Astrocyte (in vitro differentiated cells and primary cell): ENCODE results near the gene COL27A1. TPM values are rescaled to one million over a fixed set of nuclear protein-coding genes. Genes with fewer than 3 reads are reported as not detected.

Source experiments
- DNase-seq: peaks from one replicate; pipeline ENCODE4 v3.0.0-alpha.2; 2010; ENCODE audit warnings: low read depth
- FAIRE-seq: peaks from 2 replicates; lab custom pipeline; 2011; peaks lifted over from hg19 to GRCh38; lab: Jason Lieb, UNC
- H2AFZ ChIP-seq: 2 replicates; pipeline ENCODE4 v1.6.0; 2012; ENCODE audit warnings: low read depth, low read length, inconsistent platforms
- H3K27ac ChIP-seq: 2 replicates; pipeline ENCODE4 v1.5.1; 2011; ENCODE audit warnings: low read depth, low read length, inconsistent platforms
- H3K27me3 ChIP-seq: 2 replicates; pipeline ENCODE4 v1.6.0; 2011; ENCODE audit warnings: low read length, inconsistent platforms; ENCODE audit not compliant: insufficient read depth
- H3K36me3 ChIP-seq: 2 replicates; pipeline ENCODE4 v1.5.1; 2011; ENCODE audit warnings: low read length, inconsistent platforms; ENCODE audit not compliant: insufficient read depth
- H3K4me1 ChIP-seq: 2 replicates; pipeline ENCODE4 v1.5.1; 2011; ENCODE audit warnings: low read length, inconsistent platforms; ENCODE audit not compliant: insufficient read depth
- H3K4me2 ChIP-seq: 2 replicates; pipeline ENCODE4 v1.6.0; 2012; ENCODE audit warnings: low read length, inconsistent platforms
- H3K4me3 ChIP-seq: 2 replicates; pipeline ENCODE4 v1.5.1; 2011; ENCODE audit warnings: low read depth, mild to moderate bottlenecking, low read length, inconsistent platforms; ENCODE audit not compliant: insufficient read depth
- H3K79me2 ChIP-seq: 2 replicates; pipeline ENCODE4 v1.6.0; 2012; ENCODE audit warnings: mild to moderate bottlenecking, low read length, inconsistent platforms; ENCODE audit not compliant: insufficient read depth
- H3K9ac ChIP-seq: 2 replicates; pipeline ENCODE4 v1.6.0; 2012; ENCODE audit warnings: mild to moderate bottlenecking, low read length, inconsistent platforms
- H3K9me3 ChIP-seq: 2 replicates; pipeline ENCODE4 v1.5.1; 2012; ENCODE audit warnings: low read depth, mild to moderate bottlenecking, low read length, inconsistent platforms; ENCODE audit not compliant: insufficient read depth
- H4K20me1 ChIP-seq: 2 replicates; pipeline ENCODE4 v1.6.0; 2012; ENCODE audit warnings: low read length, inconsistent platforms; ENCODE audit not compliant: insufficient read depth
- H3K27ac Mint-ChIP-seq: one replicate; pipeline ENCODE4 v1.8.0; 2021; ENCODE audit warnings: mild to moderate bottlenecking, mixed read lengths; ENCODE audit not compliant: unreplicated experiment
- H3K27me3 Mint-ChIP-seq: one replicate; pipeline ENCODE4 v1.8.0; 2021; ENCODE audit warnings: low read depth, mixed read lengths; ENCODE audit not compliant: unreplicated experiment
- H3K36me3 Mint-ChIP-seq: one replicate; pipeline ENCODE4 v1.8.0; 2021; ENCODE audit warnings: low read depth, mixed read lengths; ENCODE audit not compliant: unreplicated experiment
- H3K4me1 Mint-ChIP-seq: one replicate; pipeline ENCODE4 v1.8.0; 2021; ENCODE audit warnings: low read depth, mixed read lengths; ENCODE audit not compliant: unreplicated experiment
- H3K4me3 Mint-ChIP-seq: one replicate; pipeline ENCODE4 v1.8.0; 2021; ENCODE audit warnings: mild to moderate bottlenecking, moderate library complexity, mixed read lengths; ENCODE audit not compliant: unreplicated experiment
- H3K9me3 Mint-ChIP-seq: one replicate; pipeline ENCODE4 v1.8.0; 2021; ENCODE audit warnings: mild to moderate bottlenecking, mixed read lengths; ENCODE audit not compliant: unreplicated experiment
- CTCF ChIP-seq: IDR thresholded peaks from 2 replicates; pipeline ENCODE4 v1.5.1; 2011; ENCODE audit warnings: low read depth, mild to moderate bottlenecking, inconsistent platforms, low read length, moderate library complexity; ENCODE audit not compliant: insufficient read depth
- EZH2 ChIP-seq: IDR thresholded peaks from 2 replicates; pipeline ENCODE4 v1.6.1; 2012; ENCODE audit warnings: mild to moderate bottlenecking, low read length, inconsistent platforms; ENCODE audit not compliant: insufficient read depth
- total RNA-seq: library from RNA; stranded (reverse); gene quantifications from 2 replicates; pipeline ENCODE4 v1.2.1, GENCODE V29; 2021

Gene COL27A1
- total RNA-seq, 1 donor from 2014 or later, result 31.2 TPM

GRCh38 chr9:114347675-114348074, 192.3 kb downstream of the COL27A1 start:
- H3K27ac Mint-ChIP-seq, result peak overlapping the region; percentile 93
- peaks cover 41% of the 10 kb centered on the region for H3K36me3 Mint-ChIP-seq
- peaks cover 15% of the 10 kb centered on the region for H3K4me1 ChIP-seq
- no peaks in the 10 kb centered on the region for H3K27me3 ChIP-seq
- H3K9me3 Mint-ChIP-seq, result no peaks in the 10 kb centered on the region
- H2AFZ ChIP-seq, result no peak overlapping the region
- H3K4me2 ChIP-seq, result no peak overlapping the region
- no peak for DNase-seq
- H3K27me3 Mint-ChIP-seq, result no peaks in the 10 kb centered on the region
- H3K79me2 ChIP-seq, result no peaks in the 10 kb centered on the region
- no peak for TF ChIP-seq EZH2
- H3K4me1 Mint-ChIP-seq, result peaks cover 22% of the 10 kb centered on the region
- no peak for FAIRE-seq
- H3K4me3 ChIP-seq, result no peak overlapping the region
- no peaks in the 10 kb centered on the region for H4K20me1 ChIP-seq
- H3K9ac ChIP-seq, result no peak overlapping the region
- H3K9me3 ChIP-seq, result no peaks in the 10 kb centered on the region
- no peak overlapping the region for H3K27ac ChIP-seq
- H3K36me3 ChIP-seq, result peaks cover 20% of the 10 kb centered on the region
- no peak overlapping the region for H3K4me3 Mint-ChIP-seq

GRCh38 chr9:114348261-114348905, 193.0 kb downstream of the COL27A1 start:
- FAIRE-seq, result no peak
- Histone ChIP-seq H3K4me3 (no peak overlapping the region), H3K27me3 (no peaks in the 10 kb centered on the region), H3K79me2 (no peaks in the 10 kb centered on the region), H3K27ac (peak overlapping the region; percentile 74), H3K4me1 (peaks cover 15% of the 10 kb centered on the region), H3K9ac (peak overlapping the region; percentile 60), H3K36me3 (peaks cover 20% of the 10 kb centered on the region), H2AFZ (peak overlapping the region; percentile 32), H3K4me2 (peak overlapping the region; percentile 70), H4K20me1 (no peaks in the 10 kb centered on the region), H3K9me3 (no peaks in the 10 kb centered on the region)
- H3K27ac Mint-ChIP-seq, result peak overlapping the region; percentile 93
- H3K9me3 Mint-ChIP-seq, result no peaks in the 10 kb centered on the region
- H3K4me3 Mint-ChIP-seq, result peak overlapping the region; percentile 4
- no peak for DNase-seq
- H3K4me1 Mint-ChIP-seq, result peaks cover 22% of the 10 kb centered on the region
- H3K27me3 Mint-ChIP-seq, result no peaks in the 10 kb centered on the region
- no peak for TF ChIP-seq CTCF
- TF ChIP-seq EZH2, result no peak
- peaks cover 40% of the 10 kb centered on the region for H3K36me3 Mint-ChIP-seq

- Histone ChIP-seq H3K27me3 (no peaks in the 10 kb centered on the region), H3K9ac (peak overlapping the region; percentile 60), H3K4me1 (peaks cover 15% of the 10 kb centered on the region), H3K4me2 (peak overlapping the region; percentile 70), H2AFZ (peak overlapping the region; percentile 32), H3K79me2 (no peaks in the 10 kb centered on the region), H3K36me3 (peaks cover 16% of the 10 kb centered on the region), H3K27ac (peak overlapping the region; percentile 74), H3K9me3 (no peaks in the 10 kb centered on the region), H3K4me3 (no peak overlapping the region), H4K20me1 (no peaks in the 10 kb centered on the region)
- DNase-seq, result peak; percentile 99
- FAIRE-seq, result peak; percentile 80
- Mint-ChIP-seq H3K27me3 (no peaks in the 10 kb centered on the region), H3K4me3 (peak overlapping the region; percentile 42), H3K27ac (peak overlapping the region; percentile 93), H3K36me3 (peaks cover 36% of the 10 kb centered on the region), H3K9me3 (no peaks in the 10 kb centered on the region), H3K4me1 (peaks cover 22% of the 10 kb centered on the region)
- TF ChIP-seq EZH2, result no peak
- TF ChIP-seq CTCF, result no peak
Observed at GRCh38 chr9:114348906-114349482, 193.7 kb downstream of the COL27A1 start.
